ENCODE measurements around the gene KIAA1614.
A peak's percentile ranks its signal among the peaks of the same experiment; 100 is the strongest.
"Not testable (repeated sequence)": the region's sequence is repeated elsewhere in the genome, so short reads cannot be mapped to it uniquely, and the experiment has no call there.

KIAA1614 gene

GRCh38 chr1:180961622-180962021 lies 48.9 kb downstream of the KIAA1614 start:
- DNase-seq (ENCODE audit: low spot score), result no peak

GRCh38 chr1:180962178-180962577 lies 49.5 kb downstream of the KIAA1614 start:
- DNase-seq (ENCODE audit: low spot score), result no peak

- DNase-seq (ENCODE audit: low spot score), result no peak
These were observed 51.4 kb downstream of the KIAA1614 start for GRCh38 chr1:180964056-180964455.

GRCh38 chr1:180964595-180964994 lies 51.9 kb downstream of the KIAA1614 start:
- DNase-seq (ENCODE audit: low spot score), result no peak

GRCh38 chr1:180966312-180966711 lies 53.6 kb downstream of the KIAA1614 start:
- DNase-seq (ENCODE audit: low spot score), result no peak

- DNase-seq (ENCODE audit: low spot score), result no peak
These were observed 54.2 kb downstream of the KIAA1614 start for GRCh38 chr1:180966744-180967536.

GRCh38 chr1:180967558-180967957 lies 54.9 kb downstream of the KIAA1614 start:
- DNase-seq (ENCODE audit: low spot score), result no peak

- not testable (repeated sequence) for DNase-seq (ENCODE audit: low spot score)
These were observed 56.1 kb downstream of the KIAA1614 start for GRCh38 chr1:180968834-180969233.

GRCh38 chr1:180969434-180969833 lies 56.7 kb downstream of the KIAA1614 start:
- DNase-seq (ENCODE audit: low spot score), result no peak

- no peak for DNase-seq (ENCODE audit: low spot score)
These were observed 57.8 kb downstream of the KIAA1614 start for GRCh38 chr1:180970333-180971079.

- DNase-seq (ENCODE audit: low spot score), result no peak
These were observed 58.7 kb downstream of the KIAA1614 start for GRCh38 chr1:180971273-180971997.

- no peak for DNase-seq (ENCODE audit: low spot score)
These were observed 60.7 kb downstream of the KIAA1614 start for GRCh38 chr1:180973369-180973768.

GRCh38 chr1:180974236-180974635 lies 61.5 kb downstream of the KIAA1614 start:
- no peak for DNase-seq (ENCODE audit: low spot score)

GRCh38 chr1:180975551-180975950 lies 62.9 kb downstream of the KIAA1614 start:
- DNase-seq (ENCODE audit: low spot score), result no peak

- no peak for DNase-seq (ENCODE audit: low spot score)
These were observed 63.5 kb downstream of the KIAA1614 start for GRCh38 chr1:180976191-180976590.

GRCh38 chr1:180976732-180977357 lies 64.1 kb downstream of the KIAA1614 start:
- DNase-seq (ENCODE audit: low spot score), result no peak

- DNase-seq (ENCODE audit: low spot score), result peak; percentile 62
These were observed 69.1 kb downstream of the KIAA1614 start for GRCh38 chr1:180981596-180982387.

- no peak for DNase-seq (ENCODE audit: low spot score)
These were observed 69.7 kb downstream of the KIAA1614 start for GRCh38 chr1:180982422-180982821.

GRCh38 chr1:180988253-180988752 lies 75.6 kb downstream of the KIAA1614 start:
- DNase-seq (ENCODE audit: low spot score), result no peak

- DNase-seq (ENCODE audit: low spot score), result no peak
These were observed 81.6 kb downstream of the KIAA1614 start for GRCh38 chr1:180994262-180994661.

GRCh38 chr1:180997843-180998504 lies 85.3 kb downstream of the KIAA1614 start:
- no peak for DNase-seq (ENCODE audit: low spot score)
